ENCODE measurements around the gene CR1. TPM values are rescaled to one million over a fixed set of nuclear protein-coding genes. Genes with fewer than 3 reads are reported as not detected.

Gene CR1
- total and polyA plus RNA-seq, 2 experiments from 2014 or later: 0.20 TPM; not detected in 1

- Histone ChIP-seq H3K36me3 (replicated peaks; ENCODE audit: insufficient read depth, low read depth) (no peaks in the 10 kb centered on the region), H3K4me3 (no peak overlapping the region), H2AFZ (no peak overlapping the region), H3K4me2 (no peak overlapping the region), H3K27ac (no peak overlapping the region), H3K9me2 (replicated peaks; ENCODE audit: insufficient read depth) (no peaks in the 10 kb centered on the region), H3K27me3 (peaks cover 76% of the 10 kb centered on the region), H3K79me2 (no peaks in the 10 kb centered on the region), H4K20me1 (ENCODE audit: insufficient read depth, poor library complexity, severe bottlenecking) (no peaks in the 10 kb centered on the region), H3K4me1 (ENCODE audit: insufficient read depth) (peaks cover 4% of the 10 kb centered on the region), H3K9me3 (ENCODE audit: low read depth) (no peaks in the 10 kb centered on the region)
- no peak for TF ChIP-seq EZH2phosphoT487 (IDR thresholded peaks at IDR 0.05; ENCODE audit: low read depth, severe bottlenecking, unreplicated experiment)
- no peak for TF ChIP-seq EZH2 (IDR thresholded peaks at IDR 0.05; ENCODE audit: borderline replicate concordance)
- TF ChIP-seq CTCF (IDR thresholded peaks at IDR 0.05; ENCODE audit: poor library complexity): peak; percentile 84
- WGBS (ENCODE audit: low lambda C conversion rate, missing lambda C conversion rate): 3% methylated on average over 4 of the region's 4 CpGs
- DNase-seq (ENCODE audit: low spot score): peak; percentile 84
Observed at GRCh38 chr1:207499573-207499972, 3.6 kb downstream of the CR1 start.

GRCh38 chr1:207500306-207500705, 4.3 kb downstream of the CR1 start:
- no peak overlapping the region for H2AFZ ChIP-seq
- no peak for TF ChIP-seq EZH2phosphoT487 (IDR thresholded peaks at IDR 0.05; ENCODE audit: low read depth, severe bottlenecking, unreplicated experiment)
- TF ChIP-seq EZH2 (IDR thresholded peaks at IDR 0.05; ENCODE audit: borderline replicate concordance): no peak
- no peak for TF ChIP-seq CTCF (IDR thresholded peaks at IDR 0.05; ENCODE audit: poor library complexity)
- WGBS (ENCODE audit: low lambda C conversion rate, missing lambda C conversion rate): 77% methylated on average over 3 of the region's 3 CpGs
- peaks cover 72% of the 10 kb centered on the region for H3K27me3 ChIP-seq
- H3K79me2 ChIP-seq: no peaks in the 10 kb centered on the region
- no peaks in the 10 kb centered on the region for H3K36me3 ChIP-seq (replicated peaks; ENCODE audit: insufficient read depth, low read depth)
- no peak for DNase-seq (ENCODE audit: low spot score)
- H3K9me3 ChIP-seq (ENCODE audit: low read depth): no peaks in the 10 kb centered on the region
- peaks cover 4% of the 10 kb centered on the region for H3K4me1 ChIP-seq (ENCODE audit: insufficient read depth)
- H3K9me2 ChIP-seq (replicated peaks; ENCODE audit: insufficient read depth): no peaks in the 10 kb centered on the region
- no peak overlapping the region for H3K4me3 ChIP-seq
- H3K4me2 ChIP-seq: no peak overlapping the region
- no peak overlapping the region for H3K27ac ChIP-seq
- H4K20me1 ChIP-seq (ENCODE audit: insufficient read depth, poor library complexity, severe bottlenecking): no peaks in the 10 kb centered on the region

GRCh38 chr1:207501071-207501470, 5.1 kb downstream of the CR1 start:
- Histone ChIP-seq H3K36me3 (replicated peaks; ENCODE audit: insufficient read depth, low read depth) (no peaks in the 10 kb centered on the region), H3K4me3 (no peak overlapping the region), H2AFZ (no peak overlapping the region), H3K4me1 (ENCODE audit: insufficient read depth) (peaks cover 4% of the 10 kb centered on the region), H3K27ac (no peak overlapping the region), H4K20me1 (ENCODE audit: insufficient read depth, poor library complexity, severe bottlenecking) (no peaks in the 10 kb centered on the region), H3K79me2 (no peaks in the 10 kb centered on the region), H3K27me3 (peaks cover 64% of the 10 kb centered on the region), H3K9me2 (replicated peaks; ENCODE audit: insufficient read depth) (no peaks in the 10 kb centered on the region), H3K9me3 (ENCODE audit: low read depth) (no peaks in the 10 kb centered on the region), H3K4me2 (no peak overlapping the region)
- no peak for DNase-seq (ENCODE audit: low spot score)
- TF ChIP-seq CTCF (IDR thresholded peaks at IDR 0.05; ENCODE audit: poor library complexity) (no peak), EZH2 (IDR thresholded peaks at IDR 0.05; ENCODE audit: borderline replicate concordance) (no peak), EZH2phosphoT487 (IDR thresholded peaks at IDR 0.05; ENCODE audit: low read depth, severe bottlenecking, unreplicated experiment) (no peak)
- 63% methylated on average over 5 of the region's 5 CpGs for WGBS (ENCODE audit: low lambda C conversion rate, missing lambda C conversion rate)

GRCh38 chr1:207502726-207503125, 6.8 kb downstream of the CR1 start:
- H3K27ac ChIP-seq: no peak overlapping the region
- no peaks in the 10 kb centered on the region for H3K79me2 ChIP-seq
- H4K20me1 ChIP-seq (ENCODE audit: insufficient read depth, poor library complexity, severe bottlenecking): no peaks in the 10 kb centered on the region
- H3K4me3 ChIP-seq: no peak overlapping the region
- H3K9me3 ChIP-seq (ENCODE audit: low read depth): no peaks in the 10 kb centered on the region
- 70% methylated on average over 7 of the region's 7 CpGs for WGBS (ENCODE audit: low lambda C conversion rate, missing lambda C conversion rate)
- H3K4me2 ChIP-seq: no peak overlapping the region
- no peak for DNase-seq (ENCODE audit: low spot score)
- H3K9me2 ChIP-seq (replicated peaks; ENCODE audit: insufficient read depth): no peaks in the 10 kb centered on the region
- no peaks in the 10 kb centered on the region for H3K36me3 ChIP-seq (replicated peaks; ENCODE audit: insufficient read depth, low read depth)
- no peaks in the 10 kb centered on the region for H3K4me1 ChIP-seq (ENCODE audit: insufficient read depth)
- H3K27me3 ChIP-seq: peaks cover 48% of the 10 kb centered on the region
- TF ChIP-seq EZH2phosphoT487 (IDR thresholded peaks at IDR 0.05; ENCODE audit: low read depth, severe bottlenecking, unreplicated experiment) (no peak), EZH2 (IDR thresholded peaks at IDR 0.05; ENCODE audit: borderline replicate concordance) (no peak), CTCF (IDR thresholded peaks at IDR 0.05; ENCODE audit: poor library complexity) (no peak)
- H2AFZ ChIP-seq: no peak overlapping the region

Data from hepatocyte (in vitro differentiated cells).